Measurements from ENCODE around the gene GKAP1.

- no peak for TF ChIP-seq MAX (CRISPR knock-in tag; IDR thresholded peaks at IDR 0.05)
- TF ChIP-seq SMAD3 (CRISPR knock-in tag; IDR thresholded peaks at IDR 0.05; ENCODE audit: borderline replicate concordance): no peak
- TF ChIP-seq CTCF (IDR thresholded peaks at IDR 0.05): no peak
- TF ChIP-seq HMGXB4 (CRISPR knock-in tag; IDR thresholded peaks at IDR 0.05): no peak
- no peak for TF ChIP-seq SMAD4 (CRISPR knock-in tag; IDR thresholded peaks at IDR 0.05)
- TF ChIP-seq JAZF1 (CRISPR knock-in tag; IDR thresholded peaks at IDR 0.05): no peak
- TF ChIP-seq NFYB (CRISPR knock-in tag; conservative IDR thresholded peaks at IDR 0.05; ENCODE audit: low read depth): no peak
- no peak for TF ChIP-seq CBFB (CRISPR knock-in tag; IDR thresholded peaks at IDR 0.05; ENCODE audit: low read depth)
- no peak for TF ChIP-seq FOXP1 (CRISPR knock-in tag; IDR thresholded peaks at IDR 0.05; ENCODE audit: borderline replicate concordance)
- TF ChIP-seq FOXP4 (CRISPR knock-in tag; IDR thresholded peaks at IDR 0.05): no peak
- TF ChIP-seq USF2 (CRISPR knock-in tag; IDR thresholded peaks at IDR 0.05): no peak
- TF ChIP-seq SP1 (CRISPR knock-in tag; conservative IDR thresholded peaks at IDR 0.05): no peak
Observed at GRCh38 chr9:83721509-83721908, 96.1 kb downstream of the GKAP1 start.

Data from WTC11 (cell line).